Duodenal mucosa (tissue), 2 donors: ENCODE results near the gene ZFR2.
"Not testable (repeated sequence)": the region's sequence is repeated elsewhere in the genome, so short reads cannot be mapped to it uniquely, and the experiment has no call there.

Source experiments
- H3K27ac ChIP-seq: one replicate; pipeline ENCODE4 v1.7.0; 2013; ENCODE audit warnings: low read depth, low read length
- H3K27me3 ChIP-seq, 2 donors: one replicate each; pipeline ENCODE4 v1.7.0; 2013; ENCODE audit warnings: low read length in 2 of 2, control low read depth in 1 of 2; ENCODE audit not compliant: insufficient read depth in 2 of 2, control insufficient read depth in 1 of 2
- H3K36me3 ChIP-seq, 2 donors: one replicate each; pipeline ENCODE4 v1.7.0; 2013; ENCODE audit warnings: low read length in 2 of 2, control low read depth in 1 of 2; ENCODE audit not compliant: insufficient read depth in 2 of 2, control insufficient read depth in 1 of 2
- H3K4me1 ChIP-seq, 2 donors: one replicate each; pipeline ENCODE4 v1.7.0; 2013; ENCODE audit warnings: low read length in 2 of 2, control low read depth in 1 of 2; ENCODE audit not compliant: insufficient read depth in 2 of 2, control insufficient read depth in 1 of 2
- H3K4me3 ChIP-seq, 2 donors: one replicate each; pipeline ENCODE4 v1.7.0; 2013; ENCODE audit warnings: low read length in 2 of 2, low read depth in 1 of 2
- H3K9ac ChIP-seq, 2 donors: one replicate each; pipeline ENCODE4 v1.7.0; 2013; ENCODE audit warnings: low read length in 2 of 2, low read depth in 1 of 2
- H3K9me3 ChIP-seq, 2 donors: one replicate each; pipeline ENCODE4 v1.7.0; 2013; ENCODE audit warnings: low read length in 2 of 2, control low read depth in 1 of 2; ENCODE audit not compliant: control insufficient read depth in 1 of 2

The ZFR2 gene

GRCh38 chr19:3817761-3818160, 51.1 kb downstream of the ZFR2 start:
- Histone ChIP-seq H3K9me3 (no peaks in the 10 kb centered on the region), H3K27me3 (no peaks in the 10 kb centered on the region), H3K4me1 (peaks cover 5 to 12% of the 10 kb centered on the region in 2 donors), H3K9ac (no peak overlapping the region), H3K36me3 (no peaks in the 10 kb centered on the region), H3K4me3 (no peak overlapping the region), H3K27ac (no peak overlapping the region)

GRCh38 chr19:3816566-3817218, 52.1 kb downstream of the ZFR2 start:
- H3K9me3 ChIP-seq: no peaks in the 10 kb centered on the region
- no peak overlapping the region for H3K27ac ChIP-seq
- no peaks in the 10 kb centered on the region for H3K36me3 ChIP-seq
- H3K27me3 ChIP-seq: no peaks in the 10 kb centered on the region
- H3K4me3 ChIP-seq: no peak overlapping the region
- H3K9ac ChIP-seq: no peak overlapping the region
- H3K4me1 ChIP-seq: peaks cover 5 to 12% of the 10 kb centered on the region in 2 donors

- not testable (repeated sequence) for H3K4me3 ChIP-seq, H3K9me3 ChIP-seq, H3K9ac ChIP-seq, H3K27me3 ChIP-seq, H3K27ac ChIP-seq, H3K36me3 ChIP-seq
- peaks cover 5 to 12% of the 10 kb centered on the region in 2 donors for H3K4me1 ChIP-seq
Measured at GRCh38 chr19:3816148-3816547, 52.7 kb downstream of the ZFR2 start.

- no peaks in the 10 kb centered on the region for H3K36me3 ChIP-seq
- no peak overlapping the region for H3K4me3 ChIP-seq
- H3K9ac ChIP-seq: no peak overlapping the region
- H3K9me3 ChIP-seq: no peaks in the 10 kb centered on the region
- H3K27ac ChIP-seq: no peak overlapping the region
- H3K4me1 ChIP-seq: peaks cover 5 to 12% of the 10 kb centered on the region in 2 donors
- H3K27me3 ChIP-seq: no peaks in the 10 kb centered on the region
Measured at GRCh38 chr19:3814648-3815047, 54.2 kb downstream of the ZFR2 start.

GRCh38 chr19:3813473-3814392, 55.1 kb downstream of the ZFR2 start:
- Histone ChIP-seq H3K4me3 (no peak overlapping the region), H3K9ac (no peak overlapping the region), H3K36me3 (no peaks in the 10 kb centered on the region), H3K27ac (peak overlapping the region; percentile 20), H3K4me1 (peaks cover 5 to 10% of the 10 kb centered on the region in 2 donors), H3K9me3 (no peaks in the 10 kb centered on the region), H3K27me3 (no peaks in the 10 kb centered on the region)

GRCh38 chr19:3810708-3811355, 58.0 kb downstream of the ZFR2 start:
- peaks cover 0 to 7% of the 10 kb centered on the region in 2 donors for H3K9me3 ChIP-seq
- no peak overlapping the region for H3K9ac ChIP-seq
- no peak overlapping the region for H3K27ac ChIP-seq
- H3K36me3 ChIP-seq: no peaks in the 10 kb centered on the region
- H3K27me3 ChIP-seq: peaks cover 0 to 7% of the 10 kb centered on the region in 2 donors
- H3K4me1 ChIP-seq: peaks cover 5 to 16% of the 10 kb centered on the region in 2 donors
- no peak overlapping the region for H3K4me3 ChIP-seq

GRCh38 chr19:3809881-3810707, 58.7 kb downstream of the ZFR2 start:
- peaks cover 5 to 16% of the 10 kb centered on the region in 2 donors for H3K4me1 ChIP-seq
- H3K27ac ChIP-seq: no peak overlapping the region
- H3K4me3 ChIP-seq: no peak overlapping the region
- H3K36me3 ChIP-seq: no peaks in the 10 kb centered on the region
- H3K9ac ChIP-seq: no peak overlapping the region
- peaks cover 0 to 7% of the 10 kb centered on the region in 2 donors for H3K9me3 ChIP-seq
- peaks cover 0 to 7% of the 10 kb centered on the region in 2 donors for H3K27me3 ChIP-seq

GRCh38 chr19:3808420-3809143, 60.3 kb downstream of the ZFR2 start:
- Histone ChIP-seq H3K4me1 (peaks cover 5 to 13% of the 10 kb centered on the region in 2 donors), H3K27ac (no peak overlapping the region), H3K36me3 (no peaks in the 10 kb centered on the region), H3K27me3 (peaks cover 0 to 7% of the 10 kb centered on the region in 2 donors), H3K9ac (no peak overlapping the region), H3K4me3 (no peak overlapping the region), H3K9me3 (peaks cover 0 to 7% of the 10 kb centered on the region in 2 donors)
